A549 (cell line): ENCODE data around the gene EDNRA. TPM values are rescaled to one million over a fixed set of nuclear protein-coding genes. Genes with fewer than 3 reads are reported as not detected.

Source experiments
- ATAC-seq, 2 experiments: fragments of 200-7000 bp in 1 of 2; fragments of >200 bp in 1 of 2; cut with Nextera tagmentation in 1 of 2; cut with Tn5 transposase in 1 of 2; 3 replicates each; pipeline versions ENCODE4 v1.8.0 to v1.9.1; 2018 to 2020; ENCODE audit warnings: mild to moderate bottlenecking in 1 of 2, moderate library complexity in 1 of 2
- CTCF ChIA-PET: fragments of 300-600 bp; sonication (Branson Sonifier 250); formaldehyde crosslinking; extraction: SDS; loops from one replicate; lab custom pipeline; 2021; ENCODE audit warnings: antibody characterized with exemption, inconsistent platforms; lab: Yijun Ruan, JAX
- POLR2A ChIA-PET: fragments of 350-600 bp; formaldehyde crosslinking; extraction: SDS; loops from one replicate; lab custom pipeline; 2021; ENCODE audit warnings: antibody characterized with exemption, inconsistent platforms; lab: Yijun Ruan, JAX
- DNase-seq, 2 experiments: peaks; one replicate each; pipeline versions ENCODE4 v3.0.0 to v3.0.0-alpha.2; 2011 to 2016; ENCODE audit warnings: low read depth in 1 of 2, low spot score in 1 of 2
- FAIRE-seq: peaks from 2 replicates; lab custom pipeline; 2011; peaks lifted over from hg19 to GRCh38; lab: Jason Lieb, UNC
- H3K27ac ChIP-seq, 2 experiments: fragments of >200 bp; sonication (Bioruptor Twin); formaldehyde crosslinking; 3 replicates each; pipeline ENCODE4 v1.5.1; 2016 to 2017
- H3K4me1 ChIP-seq: fragments of >200 bp; sonication (Bioruptor Twin); formaldehyde crosslinking; 3 replicates; pipeline ENCODE4 v1.6.1; 2016
- H3K4me2 ChIP-seq: fragments of >200 bp; sonication (Bioruptor Twin); formaldehyde crosslinking; 3 replicates; pipeline ENCODE4 v1.6.1; 2016
- H3K4me3 ChIP-seq: fragments of >200 bp; sonication (Bioruptor Twin); formaldehyde crosslinking; 3 replicates; pipeline ENCODE4 v1.5.1; 2016
- H3K9me3 ChIP-seq: fragments of >200 bp; sonication (Bioruptor Twin); formaldehyde crosslinking; 3 replicates; pipeline ENCODE4 v1.6.1; 2016
- CEBPB ChIP-seq, 2 experiments: fragments of >200 bp in 1 of 2; sonication (Bioruptor Twin) in 1 of 2; formaldehyde crosslinking in 1 of 2; IDR thresholded peaks; 2 replicates each; pipeline ENCODE4 v1.6.1; 2012 to 2016
- CHD2 ChIP-seq: fragments of 150-350 bp; IDR thresholded peaks from 2 replicates; pipeline ENCODE4 v1.6.1; 2014; ENCODE audit warnings: low read length; ENCODE audit not compliant: partially characterized antibody
- CHD4 ChIP-seq: fragments of 200-600 bp; sonication (generic); IDR thresholded peaks from 2 replicates; pipeline ENCODE4 v1.6.1; 2016; ENCODE audit warnings: antibody characterized with exemption, mild to moderate bottlenecking, borderline replicate concordance
- EHF ChIP-seq: fragments of 250-450 bp; sonication (Bioruptor Pico); IDR thresholded peaks from 2 replicates; pipeline ENCODE4 v1.5.0; 2020; ENCODE audit warnings: mild to moderate bottlenecking
- EHMT2 ChIP-seq: fragments of 200-600 bp; sonication (generic); IDR thresholded peaks from 2 replicates; pipeline ENCODE4 v1.6.1; 2016; ENCODE audit warnings: antibody characterized with exemption, low read depth, mild to moderate bottlenecking, moderate library complexity
- FOSB ChIP-seq: fragments of 250-450 bp; sonication (Bioruptor Pico); IDR thresholded peaks from 2 replicates; pipeline ENCODE4 v1.5.0; 2020; ENCODE audit warnings: mild to moderate bottlenecking, moderate library complexity
- FOSL2 ChIP-seq, 2 experiments: fragments of 450-650 bp in 1 of 2; fragments of >200 bp in 1 of 2; sonication (Bioruptor Twin) in 1 of 2; formaldehyde crosslinking; IDR thresholded peaks; 2 replicates each; pipeline versions ENCODE4 v1.5.0 to v1.6.1; 2016 to 2020; ENCODE audit warnings: mild to moderate bottlenecking in 1 of 2, moderate library complexity in 1 of 2
- GATA3 ChIP-seq: IDR thresholded peaks from 2 replicates; pipeline ENCODE4 v1.6.1; 2012; ENCODE audit warnings: borderline replicate concordance
- HOXA7 ChIP-seq: fragments of 250-450 bp; sonication (Bioruptor Pico); IDR thresholded peaks from 2 replicates; pipeline ENCODE4 v1.5.0; 2020; ENCODE audit warnings: mild to moderate bottlenecking, moderate library complexity
- MAZ ChIP-seq: fragments of 150-350 bp; IDR thresholded peaks from 2 replicates; pipeline ENCODE4 v1.6.1; 2014; ENCODE audit warnings: antibody characterized with exemption, low read depth, low read length, borderline replicate concordance
- NPAS2 ChIP-seq: fragments of 250-450 bp; sonication (Bioruptor Pico); IDR thresholded peaks from 2 replicates; pipeline ENCODE4 v1.8.0; 2022; ENCODE audit warnings: mild to moderate bottlenecking, moderate library complexity, borderline replicate concordance
- RCOR1 ChIP-seq: fragments of 150-350 bp; IDR thresholded peaks from 2 replicates; pipeline ENCODE4 v1.6.1; 2014; ENCODE audit warnings: antibody characterized with exemption, low read length, low read depth
- TFCP2L1 ChIP-seq: fragments of 250-450 bp; sonication (Bioruptor Pico); IDR thresholded peaks from 2 replicates; pipeline ENCODE4 v1.5.0; 2021; ENCODE audit warnings: mild to moderate bottlenecking
- WGBS: methylation state at CpG from one replicate; pipeline ENCODE4 v1.1.6; 2017; ENCODE audit errors: missing lambda C conversion rate; 5-methylcytosine and 5-hydroxymethylcytosine counted together
- polyA plus RNA-seq, 4 experiments: library from polyadenylated mRNA; depleted of rRNA in 3 of 4; stranded (reverse); fragments of >200 nt; fragmentation: RNase III in 1 of 4; extraction: RNeasy Plus Mini Kit Qiagen cat#74134 plus additional on column Dnase treatment in 1 of 4; gene quantifications; 2 replicates in 3 of 4; 3 replicates in 1 of 4; pipeline ENCODE4 v1.2.3, GENCODE V29; 2011 to 2017
- TF ChIP-seq, protein P1 (sequence below): fragments of 250-450 bp; sonication (Bioruptor Pico); IDR thresholded peaks from 2 replicates; pipeline ENCODE4 v1.5.0; 2020; ENCODE audit warnings: low read depth, mild to moderate bottlenecking, moderate library complexity
- TF ChIP-seq, protein P2 (sequence below): IDR thresholded peaks from 2 replicates; pipeline ENCODE4 v1.6.1; 2012
- TF ChIP-seq, protein P3 (sequence below): IDR thresholded peaks from 2 replicates; pipeline ENCODE4 v1.6.1; 2012; ENCODE audit warnings: low read depth, borderline replicate concordance
- TF ChIP-seq, protein P4 (sequence below): fragments of 450-650 bp; IDR thresholded peaks from 2 replicates; pipeline ENCODE4 v1.6.1; 2014; ENCODE audit warnings: antibody characterized with exemption
- TF ChIP-seq, protein P5 (sequence below): fragments of >200 bp; sonication (Bioruptor Twin); formaldehyde crosslinking; IDR thresholded peaks from 3 replicates; pipeline ENCODE4 v1.6.1; 2016
- TF ChIP-seq, protein P6 (sequence below): fragments of >200 bp; sonication (Bioruptor Twin); formaldehyde crosslinking; IDR thresholded peaks from 3 replicates; pipeline ENCODE4 v1.5.1; 2016
- TF ChIP-seq, protein P7 (sequence below): IDR thresholded peaks from 2 replicates; pipeline ENCODE4 v1.6.1; 2012
- TF ChIP-seq, protein P8 (sequence below): fragments of 150-350 bp; IDR thresholded peaks from 2 replicates; pipeline ENCODE4 v1.6.1; 2014; ENCODE audit warnings: low read depth, mild to moderate bottlenecking, low read length

EDNRA gene
- polyA plus RNA-seq, 2 of the 4 experiments (the other 2 are of a cell fraction) = 0.09 to 0.40 TPM

DNA sequence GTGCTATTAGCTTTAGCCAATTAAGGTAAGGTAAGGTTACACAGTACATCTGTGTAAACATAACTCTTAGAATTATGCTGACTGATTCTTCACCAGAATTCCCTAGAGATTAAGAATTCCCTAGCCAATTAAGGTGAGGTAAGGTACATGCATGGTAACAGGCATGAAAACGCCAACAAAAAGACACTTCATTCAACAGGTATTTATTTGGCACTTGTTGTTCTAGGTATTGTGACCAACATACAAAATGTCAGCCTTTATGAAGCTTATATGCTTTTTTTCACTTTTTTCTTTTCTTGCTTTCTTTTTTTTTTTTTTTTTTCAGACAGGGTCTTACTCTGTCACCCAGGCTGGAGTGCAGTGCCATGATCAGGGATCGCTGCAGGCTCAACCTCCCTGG, 47.2 kb downstream of the EDNRA start (continued):
- no peak for TF ChIP-seq FOSL2 (IDR thresholded peaks at IDR 0.05)
- no peak for TF ChIP-seq FOSL2 (CRISPR knock-in tag; IDR thresholded peaks at IDR 0.05)
- no peak for TF ChIP-seq HOXA7 (CRISPR knock-in tag)
- TF ChIP-seq, protein P1, sequence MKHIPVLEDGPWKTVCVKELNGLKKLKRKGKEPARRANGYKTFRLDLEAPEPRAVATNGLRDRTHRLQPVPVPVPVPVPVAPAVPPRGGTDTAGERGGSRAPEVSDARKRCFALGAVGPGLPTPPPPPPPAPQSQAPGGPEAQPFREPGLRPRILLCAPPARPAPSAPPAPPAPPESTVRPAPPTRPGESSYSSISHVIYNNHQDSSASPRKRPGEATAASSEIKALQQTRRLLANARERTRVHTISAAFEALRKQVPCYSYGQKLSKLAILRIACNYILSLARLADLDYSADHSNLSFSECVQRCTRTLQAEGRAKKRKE (CRISPR knock-in tag) = no peak
- no peak for TF ChIP-seq CEBPB (IDR thresholded peaks at IDR 0.05)

DNA sequence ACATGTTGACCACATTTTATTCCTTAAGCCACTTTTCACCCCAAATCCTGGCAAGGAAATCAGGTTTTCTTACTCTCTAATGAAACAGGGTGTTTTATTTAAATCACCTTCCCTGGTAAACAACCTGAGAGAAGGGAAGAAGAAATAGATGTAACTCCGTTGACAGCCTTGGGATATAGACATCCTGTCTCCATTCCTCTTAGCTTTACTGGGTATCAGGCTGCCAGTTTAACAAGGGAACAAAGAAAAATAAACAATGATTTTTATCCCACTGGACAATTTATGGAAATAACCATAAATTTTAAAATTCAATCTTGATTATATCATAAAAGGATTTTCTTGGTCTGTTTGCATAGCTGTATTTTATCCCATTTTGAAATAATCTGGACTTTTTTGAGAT, 49.2 kb downstream of the EDNRA start:
- WGBS = 62% methylated on average over 1 of the region's 1 CpG
- DNase-seq (no peak), FAIRE-seq (no peak), ATAC-seq (no peak)
- TF ChIP-seq CHD2 = no peak
- TF ChIP-seq, protein P2, sequence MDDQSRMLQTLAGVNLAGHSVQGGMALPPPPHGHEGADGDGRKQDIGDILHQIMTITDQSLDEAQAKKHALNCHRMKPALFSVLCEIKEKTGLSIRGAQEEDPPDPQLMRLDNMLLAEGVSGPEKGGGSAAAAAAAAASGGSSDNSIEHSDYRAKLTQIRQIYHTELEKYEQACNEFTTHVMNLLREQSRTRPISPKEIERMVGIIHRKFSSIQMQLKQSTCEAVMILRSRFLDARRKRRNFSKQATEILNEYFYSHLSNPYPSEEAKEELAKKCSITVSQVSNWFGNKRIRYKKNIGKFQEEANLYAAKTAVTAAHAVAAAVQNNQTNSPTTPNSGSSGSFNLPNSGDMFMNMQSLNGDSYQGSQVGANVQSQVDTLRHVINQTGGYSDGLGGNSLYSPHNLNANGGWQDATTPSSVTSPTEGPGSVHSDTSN = no peak
- no peak for TF ChIP-seq FOSB
- TF ChIP-seq EHMT2 = no peak
- TF ChIP-seq, protein P3, sequence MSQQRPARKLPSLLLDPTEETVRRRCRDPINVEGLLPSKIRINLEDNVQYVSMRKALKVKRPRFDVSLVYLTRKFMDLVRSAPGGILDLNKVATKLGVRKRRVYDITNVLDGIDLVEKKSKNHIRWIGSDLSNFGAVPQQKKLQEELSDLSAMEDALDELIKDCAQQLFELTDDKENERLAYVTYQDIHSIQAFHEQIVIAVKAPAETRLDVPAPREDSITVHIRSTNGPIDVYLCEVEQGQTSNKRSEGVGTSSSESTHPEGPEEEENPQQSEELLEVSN = no peak
- no peak for TF ChIP-seq CHD4
- no peak for TF ChIP-seq RCOR1
- TF ChIP-seq, protein P4, sequence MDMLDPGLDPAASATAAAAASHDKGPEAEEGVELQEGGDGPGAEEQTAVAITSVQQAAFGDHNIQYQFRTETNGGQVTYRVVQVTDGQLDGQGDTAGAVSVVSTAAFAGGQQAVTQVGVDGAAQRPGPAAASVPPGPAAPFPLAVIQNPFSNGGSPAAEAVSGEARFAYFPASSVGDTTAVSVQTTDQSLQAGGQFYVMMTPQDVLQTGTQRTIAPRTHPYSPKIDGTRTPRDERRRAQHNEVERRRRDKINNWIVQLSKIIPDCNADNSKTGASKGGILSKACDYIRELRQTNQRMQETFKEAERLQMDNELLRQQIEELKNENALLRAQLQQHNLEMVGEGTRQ = no peak
- TF ChIP-seq GATA3 = no peak
- TF ChIP-seq, protein P5, sequence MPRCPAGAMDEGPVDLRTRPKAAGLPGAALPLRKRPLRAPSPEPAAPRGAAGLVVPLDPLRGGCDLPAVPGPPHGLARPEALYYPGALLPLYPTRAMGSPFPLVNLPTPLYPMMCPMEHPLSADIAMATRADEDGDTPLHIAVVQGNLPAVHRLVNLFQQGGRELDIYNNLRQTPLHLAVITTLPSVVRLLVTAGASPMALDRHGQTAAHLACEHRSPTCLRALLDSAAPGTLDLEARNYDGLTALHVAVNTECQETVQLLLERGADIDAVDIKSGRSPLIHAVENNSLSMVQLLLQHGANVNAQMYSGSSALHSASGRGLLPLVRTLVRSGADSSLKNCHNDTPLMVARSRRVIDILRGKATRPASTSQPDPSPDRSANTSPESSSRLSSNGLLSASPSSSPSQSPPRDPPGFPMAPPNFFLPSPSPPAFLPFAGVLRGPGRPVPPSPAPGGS = no peak
- TF ChIP-seq TFCP2L1 (CRISPR knock-in tag) = no peak
- TF ChIP-seq EHF (CRISPR knock-in tag) = no peak
- TF ChIP-seq CEBPB (IDR thresholded peaks at IDR 0.05) = no peak
- TF ChIP-seq, protein P6, sequence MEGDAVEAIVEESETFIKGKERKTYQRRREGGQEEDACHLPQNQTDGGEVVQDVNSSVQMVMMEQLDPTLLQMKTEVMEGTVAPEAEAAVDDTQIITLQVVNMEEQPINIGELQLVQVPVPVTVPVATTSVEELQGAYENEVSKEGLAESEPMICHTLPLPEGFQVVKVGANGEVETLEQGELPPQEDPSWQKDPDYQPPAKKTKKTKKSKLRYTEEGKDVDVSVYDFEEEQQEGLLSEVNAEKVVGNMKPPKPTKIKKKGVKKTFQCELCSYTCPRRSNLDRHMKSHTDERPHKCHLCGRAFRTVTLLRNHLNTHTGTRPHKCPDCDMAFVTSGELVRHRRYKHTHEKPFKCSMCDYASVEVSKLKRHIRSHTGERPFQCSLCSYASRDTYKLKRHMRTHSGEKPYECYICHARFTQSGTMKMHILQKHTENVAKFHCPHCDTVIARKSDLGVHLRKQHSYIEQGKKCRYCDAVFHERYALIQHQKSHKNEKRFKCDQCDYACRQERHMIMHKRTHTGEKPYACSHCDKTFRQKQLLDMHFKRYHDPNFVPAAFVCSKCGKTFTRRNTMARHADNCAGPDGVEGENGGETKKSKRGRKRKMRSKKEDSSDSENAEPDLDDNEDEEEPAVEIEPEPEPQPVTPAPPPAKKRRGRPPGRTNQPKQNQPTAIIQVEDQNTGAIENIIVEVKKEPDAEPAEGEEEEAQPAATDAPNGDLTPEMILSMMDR = no peak
- no peak for TF ChIP-seq MAZ
- Histone ChIP-seq H3K4me2 (no peak overlapping the region), H3K4me1 (no peaks in the 10 kb centered on the region), H3K9me3 (no peaks in the 10 kb centered on the region), H3K4me3 (no peak overlapping the region), H3K27ac (no peak overlapping the region)
- POLR2A ChIA-PET = no interaction called here
- CTCF ChIA-PET = no interaction called here

DNA sequence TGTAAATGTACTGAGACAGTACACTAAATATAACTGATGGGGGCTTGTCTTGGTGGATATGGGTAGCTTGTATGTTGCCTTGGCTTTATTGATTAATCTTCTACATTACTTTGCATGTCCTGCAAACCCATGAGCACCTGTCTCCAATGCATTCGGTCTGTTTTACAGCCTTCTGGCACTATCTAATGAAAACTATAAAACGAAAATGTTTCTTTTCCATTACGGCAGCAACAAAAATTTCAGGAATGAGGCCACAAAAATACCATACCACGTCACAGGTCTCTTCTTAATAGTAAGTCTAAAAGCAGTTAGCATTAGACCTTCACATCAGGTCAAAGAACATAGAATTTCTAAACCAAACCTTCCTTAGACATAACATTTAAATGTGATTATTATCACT, 49.8 kb downstream of the EDNRA start:
- WGBS = 36% methylated on average over 4 of the region's 4 CpGs
- no peak overlapping the region for H3K27ac ChIP-seq
- no peak overlapping the region for H3K4me3 ChIP-seq
- CTCF ChIA-PET = no interaction called here
- TF ChIP-seq NPAS2 (no peak), TFCP2L1 (CRISPR knock-in tag) (no peak), RCOR1 (no peak)
- TF ChIP-seq, protein P7, sequence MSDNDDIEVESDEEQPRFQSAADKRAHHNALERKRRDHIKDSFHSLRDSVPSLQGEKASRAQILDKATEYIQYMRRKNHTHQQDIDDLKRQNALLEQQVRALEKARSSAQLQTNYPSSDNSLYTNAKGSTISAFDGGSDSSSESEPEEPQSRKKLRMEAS = no peak
- TF ChIP-seq, protein P8, sequence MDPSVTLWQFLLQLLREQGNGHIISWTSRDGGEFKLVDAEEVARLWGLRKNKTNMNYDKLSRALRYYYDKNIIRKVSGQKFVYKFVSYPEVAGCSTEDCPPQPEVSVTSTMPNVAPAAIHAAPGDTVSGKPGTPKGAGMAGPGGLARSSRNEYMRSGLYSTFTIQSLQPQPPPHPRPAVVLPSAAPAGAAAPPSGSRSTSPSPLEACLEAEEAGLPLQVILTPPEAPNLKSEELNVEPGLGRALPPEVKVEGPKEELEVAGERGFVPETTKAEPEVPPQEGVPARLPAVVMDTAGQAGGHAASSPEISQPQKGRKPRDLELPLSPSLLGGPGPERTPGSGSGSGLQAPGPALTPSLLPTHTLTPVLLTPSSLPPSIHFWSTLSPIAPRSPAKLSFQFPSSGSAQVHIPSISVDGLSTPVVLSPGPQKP = no peak
- POLR2A ChIA-PET = no interaction called here
- H3K4me1 ChIP-seq = no peaks in the 10 kb centered on the region
- H3K9me3 ChIP-seq = no peaks in the 10 kb centered on the region
- no peak for DNase-seq
- FAIRE-seq = no peak
- H3K4me2 ChIP-seq = no peak overlapping the region
- ATAC-seq = no peak
